Spleen (tissue), 11 donors: Measurements from ENCODE around the gene C12orf43. TPM values are rescaled to one million over a fixed set of nuclear protein-coding genes. Genes with fewer than 3 reads are reported as not detected.
"Not testable (repeated sequence)": the region's sequence is repeated elsewhere in the genome, so short reads cannot be mapped to it uniquely, and the experiment has no call there.

Experiments used
- DNase-seq: peaks from one replicate; pipeline ENCODE4 v3.0.0-alpha.2; 2020
- H3K27ac ChIP-seq, 8 donors: fragments of 200-600 bp; sonication (generic) in 7 of 8; 1 replicate in 4 of 8; 2 replicates in 4 of 8; pipeline versions ENCODE4 v1.5.0 to v1.8.0; 2016 to 2021; ENCODE audit warnings: inconsistent platforms in 4 of 8, mild to moderate bottlenecking in 4 of 8, moderate library complexity in 1 of 8
- H3K27me3 ChIP-seq, 7 donors: fragments of 200-600 bp; sonication (generic) in 6 of 7; replicated peaks in 1 of 7; 1 replicate in 4 of 7; 2 replicates in 3 of 7; pipeline versions ENCODE4 v1.5.0 to v1.8.0; 2016 to 2021; ENCODE audit warnings: inconsistent platforms in 3 of 7, mild to moderate bottlenecking in 1 of 7
- H3K36me3 ChIP-seq, 6 donors: fragments of 200-600 bp; sonication (generic) in 5 of 6; 1 replicate in 4 of 6; 2 replicates in 2 of 6; pipeline versions ENCODE4 v1.5.0 to v1.8.0; 2016 to 2021; ENCODE audit warnings: inconsistent platforms in 2 of 6
- H3K4me1 ChIP-seq, 6 donors: fragments of 200-600 bp; sonication (generic) in 5 of 6; 1 replicate in 3 of 6; 2 replicates in 3 of 6; pipeline versions ENCODE4 v1.5.0 to v1.8.0; 2016 to 2021; ENCODE audit warnings: inconsistent platforms in 3 of 6
- H3K4me3 ChIP-seq, 8 donors: fragments of 200-600 bp; sonication (generic) in 7 of 8; 1 replicate in 4 of 8; 2 replicates in 4 of 8; pipeline versions ENCODE4 v1.5.0 to v1.8.0; 2016 to 2021; ENCODE audit warnings: inconsistent platforms in 4 of 8, mild to moderate bottlenecking in 4 of 8, moderate library complexity in 2 of 8
- H3K9me3 ChIP-seq, 8 donors: fragments of 200-600 bp; sonication (generic) in 7 of 8; 1 replicate in 4 of 8; 2 replicates in 4 of 8; pipeline versions ENCODE4 v1.5.0 to v1.8.0; 2016 to 2021; ENCODE audit warnings: inconsistent platforms in 4 of 8
- POLR2A ChIP-seq, 3 donors: fragments of 450-650 bp; IDR thresholded peaks; one replicate each; pipeline ENCODE4 v1.5.1; 2017; ENCODE audit warnings: antibody characterized with exemption in 3 of 3, mild to moderate bottlenecking in 1 of 3
- POLR2AphosphoS5 ChIP-seq, 3 donors: sonication (generic); formaldehyde crosslinking; IDR thresholded peaks; one replicate each; pipeline ENCODE4 v1.5.1; 2017; ENCODE audit warnings: antibody characterized with exemption in 3 of 3
- WGBS, 5 donors: extraction: QIAGEN DNeasy Blood & Tissue Kit in 3 of 5; methylation state at CpG; one replicate each; pipeline versions ENCODE4 v1.1.5 to v1.1.7; 2013 to 2018; 5-methylcytosine and 5-hydroxymethylcytosine counted together
- intact Hi-C: fragments of 100-400 bp; cut with DNase I; formaldehyde crosslinking; loops from one replicate; pipeline ENCODE4 v1.15.0; 2023; ENCODE audit warnings: low total_unique reads
- polyA plus RNA-seq, 3 donors: library from polyadenylated mRNA; stranded (reverse); fragments of 200-250 nt; gene quantifications; one replicate each; pipeline ENCODE4 v1.2.1, GENCODE V29; 2013
- total RNA-seq, 7 donors: library from RNA; depleted of rRNA in 3 of 7; stranded (reverse); fragments of >200 nt in 3 of 7; fragmentation: NEBNext Ultra II Directional in 4 of 7; extraction: Animal tissue kit (Norgen Biotek cat#: 25700) in 4 of 7; gene quantifications; one replicate each; pipeline versions ENCODE4 v1.1.0 to v1.2.1, GENCODE V29; 2016 to 2021
- TF ChIP-seq, protein P1 (sequence below), 11 experiments: fragments of 200-600 bp in 7 of 11; fragments of 450-650 bp in 4 of 11; sonication (generic) in 4 of 11; IDR thresholded peaks in 8 of 11; conservative IDR thresholded peaks in 3 of 11; 1 replicate in 7 of 11; 2 replicates in 4 of 11; pipeline versions ENCODE4 v1.4.0 to v1.8.0; 2016 to 2021; ENCODE audit warnings: antibody characterized with exemption in 11 of 11, inconsistent platforms in 4 of 11, mild to moderate bottlenecking in 1 of 11
- donor health status: healthy with polysubstance abuse.
- donor health status: DM: no; HTN: no; CAD: no; lungs with moderate emphysema.
- donor health status: DM: no; HTN: no; CAD: no.
- donor health status: Bipolar disorder and iron deficiency.
- donor health status: healthy.
- donor health status: DM: no; HTN: no; CAD: no.
- donor health status: DM: yes; HTN: yes; CAD: no.

C12orf43 gene
- total and polyA plus RNA-seq, 10 donors, result 8.0 to 16.8 (median 11.7) TPM

DNA sequence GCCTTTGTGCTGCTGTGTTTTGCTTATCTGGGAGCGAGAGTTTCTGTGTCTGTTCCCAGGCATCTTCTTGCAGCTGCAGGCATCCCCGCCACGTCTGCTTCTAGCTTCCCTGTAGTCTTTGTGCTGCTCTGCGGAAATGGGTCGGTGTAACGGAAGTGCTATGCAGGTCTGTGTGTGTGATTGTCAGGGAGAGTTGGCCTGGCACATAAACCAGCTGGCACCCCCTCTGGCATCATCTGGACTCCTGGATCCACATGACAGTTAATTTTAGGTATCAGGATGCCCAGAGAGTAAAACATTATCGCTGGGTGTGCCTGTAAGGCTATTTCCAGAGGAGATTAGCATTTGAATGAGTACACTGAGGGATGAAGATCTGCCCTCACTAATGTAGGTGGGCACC lies 32.2 kb upstream of the C12orf43 start:
- H3K27ac ChIP-seq, result peak overlapping the region in 1 of 8 donors; percentile 28
- intact Hi-C loops, result no loop called here
- WGBS, 5 donors, result 76 to 89% (median 82%) methylated on average over 7 of the region's 7 CpGs
- H3K27me3 ChIP-seq, result no peaks in the 10 kb centered on the region
- DNase-seq, result no peak
- no peak for TF ChIP-seq POLR2A (IDR thresholded peaks at IDR 0.05)
- no peak for TF ChIP-seq POLR2AphosphoS5 (IDR thresholded peaks at IDR 0.05)
- TF ChIP-seq, protein P1, sequence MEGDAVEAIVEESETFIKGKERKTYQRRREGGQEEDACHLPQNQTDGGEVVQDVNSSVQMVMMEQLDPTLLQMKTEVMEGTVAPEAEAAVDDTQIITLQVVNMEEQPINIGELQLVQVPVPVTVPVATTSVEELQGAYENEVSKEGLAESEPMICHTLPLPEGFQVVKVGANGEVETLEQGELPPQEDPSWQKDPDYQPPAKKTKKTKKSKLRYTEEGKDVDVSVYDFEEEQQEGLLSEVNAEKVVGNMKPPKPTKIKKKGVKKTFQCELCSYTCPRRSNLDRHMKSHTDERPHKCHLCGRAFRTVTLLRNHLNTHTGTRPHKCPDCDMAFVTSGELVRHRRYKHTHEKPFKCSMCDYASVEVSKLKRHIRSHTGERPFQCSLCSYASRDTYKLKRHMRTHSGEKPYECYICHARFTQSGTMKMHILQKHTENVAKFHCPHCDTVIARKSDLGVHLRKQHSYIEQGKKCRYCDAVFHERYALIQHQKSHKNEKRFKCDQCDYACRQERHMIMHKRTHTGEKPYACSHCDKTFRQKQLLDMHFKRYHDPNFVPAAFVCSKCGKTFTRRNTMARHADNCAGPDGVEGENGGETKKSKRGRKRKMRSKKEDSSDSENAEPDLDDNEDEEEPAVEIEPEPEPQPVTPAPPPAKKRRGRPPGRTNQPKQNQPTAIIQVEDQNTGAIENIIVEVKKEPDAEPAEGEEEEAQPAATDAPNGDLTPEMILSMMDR (IDR thresholded peaks at IDR 0.05 in 8 of 11, conservative IDR thresholded peaks at IDR 0.05 in 3 of 11), result no peak
- no peak overlapping the region for H3K4me3 ChIP-seq
- no peaks in the 10 kb centered on the region for H3K9me3 ChIP-seq
- H3K36me3 ChIP-seq, result no peaks in the 10 kb centered on the region
- H3K4me1 ChIP-seq, result no peaks in the 10 kb centered on the region

GRCh38 chr12:121047400-121047799 lies 31.1 kb upstream of the C12orf43 start:
- 85 to 94% (median 91%) methylated on average over 12 of the region's 12 CpGs for WGBS, 5 donors
- H3K27me3 ChIP-seq, H3K36me3 ChIP-seq, H3K9me3 ChIP-seq, H3K4me1 ChIP-seq, intact Hi-C loops, H3K27ac ChIP-seq, DNase-seq, H3K4me3 ChIP-seq: not testable (repeated sequence)

DNA sequence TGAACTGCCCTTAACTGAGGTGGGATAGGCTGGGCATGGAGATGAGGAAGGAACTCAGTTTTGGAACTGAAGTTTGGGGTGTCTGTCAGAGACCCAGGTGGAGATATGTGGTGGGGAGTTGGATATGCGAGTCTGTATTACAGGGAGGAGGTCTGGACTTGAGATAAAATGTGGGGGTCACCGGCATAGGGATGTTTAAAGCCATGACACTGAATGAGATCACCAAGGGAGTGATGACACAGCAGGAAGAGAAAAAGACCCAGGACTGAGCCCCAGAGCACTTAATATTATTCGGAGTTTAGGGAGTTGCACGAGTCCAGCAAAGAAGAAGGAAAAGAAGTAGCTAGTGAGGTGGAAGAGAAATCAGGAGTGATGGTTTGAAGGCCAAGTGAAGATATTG lies 26.8 kb upstream of the C12orf43 start:
- H3K4me3 ChIP-seq, result no peak overlapping the region
- TF ChIP-seq POLR2A (IDR thresholded peaks at IDR 0.05) (no peak), POLR2AphosphoS5 (IDR thresholded peaks at IDR 0.05) (no peak)
- TF ChIP-seq, protein P1 (IDR thresholded peaks at IDR 0.05 in 8 of 11, conservative IDR thresholded peaks at IDR 0.05 in 3 of 11), result no peak
- no peak for DNase-seq
- no peak overlapping the region for H3K27ac ChIP-seq
- no peaks in the 10 kb centered on the region for H3K36me3 ChIP-seq
- WGBS, 5 donors, result 84 to 94% (median 86%) methylated on average over 4 of the region's 4 CpGs
- H3K27me3 ChIP-seq, result no peaks in the 10 kb centered on the region
- no peaks in the 10 kb centered on the region for H3K9me3 ChIP-seq
- H3K4me1 ChIP-seq, result peaks cover 0 to 19% (median 10%) of the 10 kb centered on the region in 6 donors
- intact Hi-C loops, result no loop called here

GRCh38 chr12:121038861-121039668 lies 22.8 kb upstream of the C12orf43 start, which contains the start of gene OASL:
Gene OASL, minus strand, starts transcription at chr12:121039246. Its CDS starts 275 bp downstream, at chr12:121038971.
- peaks cover 0 to 10% (median 0%) of the 10 kb centered on the region in 7 donors for H3K27me3 ChIP-seq
- no peaks in the 10 kb centered on the region for H3K36me3 ChIP-seq
- intact Hi-C loops, result no loop called here
- DNase-seq, result peak; percentile 79
- 20 to 21% (median 21%) methylated on average over 13 of the region's 13 CpGs for WGBS, 5 donors
- H3K9me3 ChIP-seq, result no peaks in the 10 kb centered on the region
- peak within 1 kb of the TSS; percentile 32 to 79 (median 53) for H3K4me3 ChIP-seq
- H3K4me1 ChIP-seq, result peaks cover 7 to 59% (median 48%) of the 10 kb centered on the region in 6 donors
- peak within 1 kb of the TSS; percentile 13 to 87 (median 68) for H3K27ac ChIP-seq
- peak in 1 of 3 donors; percentile 55 for TF ChIP-seq POLR2A (IDR thresholded peaks at IDR 0.05)
- TF ChIP-seq, protein P1 (IDR thresholded peaks at IDR 0.05 in 8 of 11, conservative IDR thresholded peaks at IDR 0.05 in 3 of 11), result no peak
- peak; percentile 67 to 86 (median 80) for TF ChIP-seq POLR2AphosphoS5 (IDR thresholded peaks at IDR 0.05)
